HepG2 (cell line): ENCODE data around the gene RAB8A. TPM values are rescaled to one million over a fixed set of nuclear protein-coding genes. Genes with fewer than 3 reads are reported as not detected.

Experiments
- ATAC-seq: fragments of 200-7000 bp; cut with Tn5 transposase; 3 replicates; pipeline ENCODE4 v1.9.1; 2020; ENCODE audit warnings: mild to moderate bottlenecking, moderate library complexity
- BruUV-seq: library from RNA; stranded (reverse); fragments of 400-500 nt; replicated peaks from 2 replicates; lab custom pipeline; 2021; lab: Mats Ljungman, UMichigan
- CTCF ChIA-PET: fragments of 300-600 bp; formaldehyde crosslinking; extraction: SDS; loops from one replicate; lab custom pipeline; 2021; ENCODE audit warnings: low total read pairs, inconsistent platforms, low intra/inter-chr PET ratio; lab: Yijun Ruan, JAX
- POLR2A ChIA-PET: fragments of 350-600 bp; sonication (Branson Sonifier 250); formaldehyde crosslinking; loops from one replicate; lab custom pipeline; 2020; ENCODE audit warnings: antibody characterized with exemption, inconsistent platforms; lab: Yijun Ruan, JAX
- DNase-seq: peaks from one replicate; pipeline ENCODE4 v3.0.0-alpha.2; 2015; ENCODE audit warnings: low spot score
- FAIRE-seq: peaks from 3 replicates; lab custom pipeline; 2011; peaks lifted over from hg19 to GRCh38; lab: Jason Lieb, UNC
- H2AFZ ChIP-seq: one replicate; pipeline ENCODE4 v1.6.1; 2011; ENCODE audit warnings: low read length, inconsistent platforms
- H3K27ac ChIP-seq: fragments of 300-600 bp; 3 replicates; pipeline ENCODE4 v1.8.0; 2011; ENCODE audit warnings: mixed run types, mild to moderate bottlenecking, mixed read lengths, low read length, inconsistent platforms; ENCODE audit not compliant: insufficient read depth; ENCODE audit errors: extremely low read length
- H3K27me3 ChIP-seq, 2 experiments: fragments of 200-600 bp in 1 of 2; 2 replicates in 1 of 2; 3 replicates in 1 of 2; pipeline versions ENCODE4 v1.6.0 to v1.8.0; 2011; ENCODE audit warnings: low read length in 2 of 2, mild to moderate bottlenecking in 2 of 2, moderate library complexity in 2 of 2, inconsistent platforms in 1 of 2; ENCODE audit not compliant: insufficient read depth in 2 of 2, control insufficient read depth in 1 of 2
- H3K36me3 ChIP-seq, 2 experiments: fragments of 200-600 bp in 1 of 2; replicated peaks in 1 of 2; 2 replicates in 1 of 2; 3 replicates in 1 of 2; pipeline versions ENCODE4 v1.5.1 to v1.8.0; 2011; ENCODE audit warnings: low read length in 2 of 2, inconsistent platforms in 1 of 2; ENCODE audit not compliant: insufficient read depth in 2 of 2, control insufficient read depth in 1 of 2
- H3K4me1 ChIP-seq: 2 replicates; pipeline ENCODE4 v1.5.1; 2012; ENCODE audit warnings: low read length, inconsistent platforms; ENCODE audit not compliant: insufficient read depth
- H3K4me2 ChIP-seq: 2 replicates; pipeline ENCODE4 v1.6.0; 2011; ENCODE audit warnings: low read depth, low read length, inconsistent platforms
- H3K4me3 ChIP-seq, 3 experiments: fragments of 200-600 bp in 1 of 3; sonication (generic), shearing (Covaris generic) in 1 of 3; replicated peaks in 1 of 3; 2 replicates each; pipeline ENCODE4 v1.5.1; 2011 to 2016; ENCODE audit warnings: low read length in 3 of 3, inconsistent platforms in 2 of 3, low read depth in 2 of 3, mild to moderate bottlenecking in 2 of 3, control low read depth in 1 of 3, mixed read lengths in 1 of 3; ENCODE audit not compliant: insufficient read depth in 1 of 3
- H3K79me2 ChIP-seq: one replicate; pipeline ENCODE4 v1.6.1; 2011; ENCODE audit warnings: low read length, inconsistent platforms; ENCODE audit not compliant: insufficient read depth
- H3K9ac ChIP-seq: 2 replicates; pipeline ENCODE4 v1.6.0; 2011; ENCODE audit warnings: mild to moderate bottlenecking, low read depth, low read length, inconsistent platforms; ENCODE audit not compliant: insufficient read depth
- H3K9me3 ChIP-seq: 2 replicates; pipeline ENCODE4 v1.5.1; 2012; ENCODE audit warnings: mild to moderate bottlenecking, low read length
- H4K20me1 ChIP-seq: 2 replicates; pipeline ENCODE4 v1.6.0; 2011; ENCODE audit warnings: inconsistent platforms, mild to moderate bottlenecking, low read length, moderate library complexity; ENCODE audit not compliant: insufficient read depth
- ASH2L ChIP-seq: fragments of 300-600, 200-600 bp; sonication (generic); IDR thresholded peaks from 2 replicates; pipeline ENCODE4 v1.7.0; 2017; ENCODE audit warnings: low read depth, mild to moderate bottlenecking, moderate library complexity, mixed read lengths, low read length; ENCODE audit not compliant: insufficient read length
- CHCHD3 ChIP-seq: sonication (generic); formaldehyde crosslinking; IDR thresholded peaks from 2 replicates; pipeline ENCODE4 v1.8.0; 2022; ENCODE audit warnings: mild to moderate bottlenecking, missing genetic modification reagents, moderate library complexity
- FUBP1 ChIP-seq: sonication (generic); formaldehyde crosslinking; IDR thresholded peaks from 2 replicates; pipeline ENCODE4 v1.5.1; 2020; ENCODE audit warnings: missing genetic modification reagents, mild to moderate bottlenecking, borderline replicate concordance
- HCFC1 ChIP-seq: fragments of 150-350 bp; IDR thresholded peaks from 2 replicates; pipeline ENCODE4 v1.6.1; 2014; ENCODE audit warnings: low read depth, low read length
- KMT2A ChIP-seq: sonication (generic); formaldehyde crosslinking; IDR thresholded peaks from 2 replicates; pipeline ENCODE4 v1.4.0; 2020; ENCODE audit warnings: missing genetic modification reagents
- NR2F1 ChIP-seq, 2 experiments: fragments of 450-650 bp in 1 of 2; formaldehyde crosslinking in 1 of 2; IDR thresholded peaks; 2 replicates each; pipeline versions ENCODE4 v1.5.0 to v1.6.1; 2016 to 2020; ENCODE audit warnings: mild to moderate bottlenecking in 1 of 2, missing compliant biosample characterization in 1 of 2, missing genetic modification reagents in 1 of 2, moderate library complexity in 1 of 2
- XBP1 ChIP-seq: sonication (generic); formaldehyde crosslinking; IDR thresholded peaks from 2 replicates; pipeline ENCODE4 v1.5.0; 2020; ENCODE audit warnings: missing genetic modification reagents
- ZBTB4 ChIP-seq: sonication (generic); formaldehyde crosslinking; IDR thresholded peaks from 2 replicates; pipeline ENCODE4 v1.4.0; 2020; ENCODE audit warnings: missing genetic modification reagents, mild to moderate bottlenecking, borderline replicate concordance
- ZC3H4 ChIP-seq: sonication (generic); formaldehyde crosslinking; IDR thresholded peaks from 2 replicates; pipeline ENCODE4 v1.4.0; 2020; ENCODE audit warnings: missing genetic modification reagents, borderline replicate concordance
- ZIK1 ChIP-seq: sonication (generic); formaldehyde crosslinking; IDR thresholded peaks from 2 replicates; pipeline ENCODE4 v1.5.0; 2020; ENCODE audit warnings: mild to moderate bottlenecking, low read depth, missing genetic modification reagents, borderline replicate concordance
- ZMAT3 ChIP-seq: sonication (generic); formaldehyde crosslinking; conservative IDR thresholded peaks from 2 replicates; pipeline ENCODE4 v1.7.0; 2021; ENCODE audit warnings: missing genetic modification reagents
- ZNF33B ChIP-seq: sonication (generic); formaldehyde crosslinking; IDR thresholded peaks from 2 replicates; pipeline ENCODE4 v1.5.1; 2020; ENCODE audit warnings: mild to moderate bottlenecking, missing genetic modification reagents
- ZNF441 ChIP-seq: sonication (generic); formaldehyde crosslinking; IDR thresholded peaks from 2 replicates; pipeline ENCODE4 v1.7.0; 2021; ENCODE audit warnings: missing genetic modification reagents, borderline replicate concordance
- ZNF589 ChIP-seq: sonication (generic); formaldehyde crosslinking; conservative IDR thresholded peaks from 2 replicates; pipeline ENCODE4 v1.8.0; 2022; ENCODE audit warnings: mild to moderate bottlenecking, moderate library complexity, missing genetic modification reagents
- ZNF691 ChIP-seq: sonication (generic); formaldehyde crosslinking; IDR thresholded peaks from 2 replicates; pipeline ENCODE4 v1.4.0; 2020; ENCODE audit warnings: missing genetic modification reagents, low read depth, mild to moderate bottlenecking, borderline replicate concordance
- ZNF75D ChIP-seq: sonication (generic); formaldehyde crosslinking; IDR thresholded peaks from 2 replicates; pipeline ENCODE4 v1.8.1; 2023; ENCODE audit warnings: missing genetic modification reagents, mild to moderate bottlenecking, borderline replicate concordance
- ZSCAN9 ChIP-seq: IDR thresholded peaks from 2 replicates; pipeline ENCODE4 v1.6.1; 2016; ENCODE audit warnings: borderline replicate concordance
- WGBS: methylation state at CpG from one replicate; pipeline ENCODE4 v1.1.6; 2017; ENCODE audit warnings: low lambda C conversion rate; 5-methylcytosine and 5-hydroxymethylcytosine counted together
- in situ Hi-C: cut with HindIII; loops from 2 replicates; pipeline ENCODE4 v1.10.0; 2017; ENCODE audit warnings: low pct_unique_long_range_greater_than_20kb; ENCODE audit not compliant: extremely low pct_ligation_motif_present
- intact Hi-C: fragments of 100-400 bp; cut with micrococcal nuclease; formaldehyde crosslinking; loops from one replicate; pipeline ENCODE4 v1.10.0; 2022; ENCODE audit not compliant: unreplicated experiment
- polyA plus RNA-seq, 8 experiments: library from polyadenylated mRNA; depleted of rRNA in 3 of 8; stranded (reverse) in 7 of 8; unstranded in 1 of 8; fragments of >200 nt; fragmentation: Illumina TruSeq in 4 of 8; extraction: Trizol in 4 of 8; gene quantifications; 2 replicates each; pipeline versions ENCODE4 v1.2.1 to v1.2.3, GENCODE V29; 2011 to 2016; ENCODE audit warnings: low read depth in 4 of 8, missing spikeins in 1 of 8, mixed read lengths in 1 of 8; ENCODE audit not compliant: insufficient read depth in 1 of 8
- total RNA-seq, 5 experiments: library from RNA; depleted of rRNA; stranded (reverse); fragments of >200 nt; fragmentation: Illumina TruSeq; extraction: Trizol; gene quantifications; 2 replicates each; pipeline ENCODE4 v1.2.3, GENCODE V29; 2016; ENCODE audit warnings: low read depth in 1 of 5

Gene RAB8A
- total and polyA plus RNA-seq, 2 of the 13 experiments (the other 11 are each of a cell fraction or from before 2014, with no cell fraction given) = 36.7 to 45.0 TPM

- Histone ChIP-seq H3K79me2 (no peaks in the 10 kb centered on the region), H3K4me1 (no peaks in the 10 kb centered on the region), H2AFZ (no peak overlapping the region), H3K36me3 (peaks cover 16 to 37% of the 10 kb centered on the region in 2 experiments; a peak in 4 of 5 replicates), H3K27ac (no peak overlapping the region), H3K4me2 (no peak overlapping the region), H3K9me3 (no peaks in the 10 kb centered on the region), H3K4me3 (no peak overlapping the region), H3K9ac (no peak overlapping the region), H4K20me1 (no peaks in the 10 kb centered on the region), H3K27me3 (no peaks in the 10 kb centered on the region)
- DNase-seq (no peak), FAIRE-seq (no peak), ATAC-seq (no peak)
- ChIA-PET POLR2A (interaction anchor here (0.7 to 0.9 kb wide), 2 partner anchors 10 kb away, joined by 3 to 5 read pairs; partner anchors contain the start of gene HSH2D), CTCF (no interaction called here)
- in situ Hi-C loops = no loop called here
- BruUV-seq = no TSS peak
- intact Hi-C loops = no loop called here
- TF ChIP-seq XBP1 (CRISPR knock-in tag) = no peak
- no peak for TF ChIP-seq ZNF691 (CRISPR knock-in tag)
- TF ChIP-seq ASH2L = no peak
- no peak for TF ChIP-seq ZIK1 (CRISPR knock-in tag)
- TF ChIP-seq ZNF75D (CRISPR knock-in tag) = no peak
- no peak for TF ChIP-seq ZNF33B (CRISPR knock-in tag)
- no peak for TF ChIP-seq ZC3H4 (CRISPR knock-in tag)
- no peak for TF ChIP-seq ZNF441 (CRISPR knock-in tag)
- no peak for TF ChIP-seq CHCHD3 (CRISPR knock-in tag)
- no peak for TF ChIP-seq ZSCAN9 (CRISPR knock-in tag)
- no peak for TF ChIP-seq KMT2A (CRISPR knock-in tag)
- no peak for TF ChIP-seq NR2F1 (CRISPR knock-in tag; IDR thresholded peaks at IDR 0.05)
- no peak for TF ChIP-seq FUBP1
- TF ChIP-seq ZNF589 (CRISPR knock-in tag) = no peak
- no peak for TF ChIP-seq HCFC1
- TF ChIP-seq ZMAT3 = no peak
- TF ChIP-seq ZBTB4 = no peak
- 84% methylated on average over 7 of the region's 7 CpGs for WGBS
These were observed 22.8 kb downstream of the RAB8A start for GRCh38 chr19:16134510-16134909.
